ENCODE results near the gene LRP8.

LRP8 gene

DNA sequence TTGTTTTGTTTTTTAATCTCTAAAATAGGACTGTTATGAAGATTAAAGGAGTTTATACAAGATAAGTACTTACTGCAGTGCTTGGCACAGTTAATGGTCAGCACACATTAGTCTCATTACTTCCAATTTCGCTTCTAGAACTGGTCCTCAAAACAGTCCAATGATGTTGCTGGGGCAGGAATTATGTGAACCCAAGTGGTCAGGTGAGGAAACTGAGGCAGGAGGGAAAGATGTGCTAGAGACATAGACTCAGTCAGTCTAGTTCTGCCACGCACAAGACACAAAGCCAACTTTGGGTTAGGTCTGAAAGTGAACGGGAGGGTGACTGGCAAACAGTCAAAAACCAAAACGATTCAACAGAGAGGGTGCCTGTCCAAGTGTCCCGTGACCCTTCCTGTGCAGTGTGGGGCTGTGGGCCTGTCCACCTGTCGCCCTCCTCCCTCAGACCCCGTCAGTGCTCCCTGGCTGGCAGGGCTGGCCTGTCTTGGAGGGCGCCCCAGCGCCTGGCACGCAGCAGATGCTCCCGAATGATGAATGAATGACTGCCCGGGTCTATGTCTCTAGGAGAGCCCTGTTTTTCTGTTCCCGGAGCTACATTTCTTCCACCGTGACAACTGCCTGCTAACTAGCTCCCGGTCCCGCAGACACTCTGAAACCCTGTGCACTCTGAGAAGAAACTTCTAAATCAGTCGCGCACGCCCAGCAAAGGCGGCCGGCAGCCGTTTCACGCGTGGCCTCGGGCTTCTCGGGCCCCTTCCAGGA is 2.4 kb downstream of the LRP8 start:
- Histone ChIP-seq H2AFZ (ENCODE audit: low read length) (no peak overlapping the region), H3K79me2 (ENCODE audit: insufficient read depth, low read length) (peaks cover 64% of the 10 kb centered on the region)

GRCh38 chr1:53324728-53325297 is 3.1 kb downstream of the LRP8 start:
- peak overlapping the region; percentile 90 for H3K4me3 ChIP-seq (ENCODE audit: low read length, poor library complexity, severe bottlenecking)
- no peaks in the 10 kb centered on the region for H3K27me3 ChIP-seq (ENCODE audit: insufficient read depth, low read length, poor library complexity, severe bottlenecking)
- no peaks in the 10 kb centered on the region for H3K9me2 ChIP-seq (replicated peaks; ENCODE audit: low read depth, low read length)
- H2AFZ ChIP-seq (ENCODE audit: low read length): no peak overlapping the region
- H3K36me3 ChIP-seq (ENCODE audit: insufficient read depth, low read length): peaks cover 12% of the 10 kb centered on the region; the same call in 1 of the 2 replicates
- H3K4me2 ChIP-seq (ENCODE audit: low read depth, low read length, poor library complexity, severe bottlenecking): peak overlapping the region; percentile 91
- H3K9me3 ChIP-seq (ENCODE audit: insufficient read depth, low read depth, low read length): no peaks in the 10 kb centered on the region
- H3K79me2 ChIP-seq (ENCODE audit: insufficient read depth, low read length): peaks cover 68% of the 10 kb centered on the region
- H4K20me1 ChIP-seq (ENCODE audit: insufficient read depth, low read length, poor library complexity, severe bottlenecking): peaks cover 37% of the 10 kb centered on the region
- peak overlapping the region; percentile 69 for H3K9ac ChIP-seq (ENCODE audit: low read depth, low read length, poor library complexity, severe bottlenecking)
- H3K4me1 ChIP-seq (ENCODE audit: insufficient read depth, low read length, poor library complexity, severe bottlenecking): peaks cover 18% of the 10 kb centered on the region
- TF ChIP-seq CTCF (conservative IDR thresholded peaks at IDR 0.05; ENCODE audit: low read length): no peak
- no peak for TF ChIP-seq EZH2phosphoT487 (IDR thresholded peaks at IDR 0.05; ENCODE audit: borderline replicate concordance)
- no peaks in the 10 kb centered on the region for H3F3A ChIP-seq (ENCODE audit: low read depth)

More for the DNA sequence above, 2.4 kb downstream of the LRP8 start:
- Histone ChIP-seq H3K36me3 (ENCODE audit: insufficient read depth, low read length) (peaks cover 7% of the 10 kb centered on the region; the same call in 1 of the 2 replicates), H4K20me1 (ENCODE audit: insufficient read depth, low read length, poor library complexity, severe bottlenecking) (peaks cover 37% of the 10 kb centered on the region), H3K4me2 (ENCODE audit: low read depth, low read length, poor library complexity, severe bottlenecking) (peak overlapping the region; percentile 91), H3K4me3 (ENCODE audit: low read length, poor library complexity, severe bottlenecking) (peak overlapping the region; percentile 90), H3K9ac (ENCODE audit: low read depth, low read length, poor library complexity, severe bottlenecking) (peak overlapping the region; percentile 69), H3K27me3 (ENCODE audit: insufficient read depth, low read length, poor library complexity, severe bottlenecking) (no peaks in the 10 kb centered on the region), H3K9me3 (ENCODE audit: insufficient read depth, low read depth, low read length) (no peaks in the 10 kb centered on the region), H3F3A (ENCODE audit: low read depth) (no peaks in the 10 kb centered on the region), H3K9me2 (replicated peaks; ENCODE audit: low read depth, low read length) (no peaks in the 10 kb centered on the region), H3K4me1 (ENCODE audit: insufficient read depth, low read length, poor library complexity, severe bottlenecking) (peaks cover 18% of the 10 kb centered on the region)
- TF ChIP-seq EZH2phosphoT487 (IDR thresholded peaks at IDR 0.05; ENCODE audit: borderline replicate concordance) (no peak), CTCF (conservative IDR thresholded peaks at IDR 0.05; ENCODE audit: low read length) (no peak)

GRCh38 chr1:53324321-53324720 is 3.5 kb downstream of the LRP8 start:
- H3K9me3 ChIP-seq (ENCODE audit: insufficient read depth, low read depth, low read length): no peaks in the 10 kb centered on the region
- no peaks in the 10 kb centered on the region for H3F3A ChIP-seq (ENCODE audit: low read depth)
- peaks cover 18% of the 10 kb centered on the region for H3K4me1 ChIP-seq (ENCODE audit: insufficient read depth, low read length, poor library complexity, severe bottlenecking)
- H3K4me2 ChIP-seq (ENCODE audit: low read depth, low read length, poor library complexity, severe bottlenecking): peak overlapping the region; percentile 91
- H3K4me3 ChIP-seq (ENCODE audit: low read length, poor library complexity, severe bottlenecking): no peak overlapping the region
- H3K36me3 ChIP-seq (ENCODE audit: insufficient read depth, low read length): peaks cover 13% of the 10 kb centered on the region; the same call in 1 of the 2 replicates
- H2AFZ ChIP-seq (ENCODE audit: low read length): no peak overlapping the region
- no peaks in the 10 kb centered on the region for H3K27me3 ChIP-seq (ENCODE audit: insufficient read depth, low read length, poor library complexity, severe bottlenecking)
- TF ChIP-seq EZH2phosphoT487 (IDR thresholded peaks at IDR 0.05; ENCODE audit: borderline replicate concordance): no peak
- peaks cover 37% of the 10 kb centered on the region for H4K20me1 ChIP-seq (ENCODE audit: insufficient read depth, low read length, poor library complexity, severe bottlenecking)
- peak overlapping the region; percentile 69 for H3K9ac ChIP-seq (ENCODE audit: low read depth, low read length, poor library complexity, severe bottlenecking)
- peaks cover 73% of the 10 kb centered on the region for H3K79me2 ChIP-seq (ENCODE audit: insufficient read depth, low read length)
- H3K9me2 ChIP-seq (replicated peaks; ENCODE audit: low read depth, low read length): no peaks in the 10 kb centered on the region
